PC-9 (cell line): Measurements from ENCODE around the gene TSPAN18. TPM values are rescaled to one million over a fixed set of nuclear protein-coding genes. Genes with fewer than 3 reads are reported as not detected.

Experiments used
- BruUV-seq: library from RNA; stranded (reverse); fragments of 400-500 nt; replicated peaks from 2 replicates; lab custom pipeline; 2021; lab: Mats Ljungman, UMichigan
- CTCF ChIA-PET: fragments of 300-600 bp; sonication (Branson Sonifier 250); formaldehyde crosslinking; loops from one replicate; lab custom pipeline; 2022; ENCODE audit warnings: antibody characterized with exemption; lab: Charles Lee
- POLR2A ChIA-PET: fragments of 300-600 bp; sonication (Branson Sonifier 250); formaldehyde crosslinking; loops from one replicate; lab custom pipeline; 2022; ENCODE audit warnings: antibody characterized with exemption; ENCODE audit not compliant: unreplicated experiment; lab: Charles Lee
- DNase-seq, 2 experiments: peaks; one replicate each; pipeline versions ENCODE4 v3.0.0 to v3.0.0-alpha.2; 2015 to 2022; ENCODE audit warnings: mixed read lengths in 1 of 2
- H2AFZ ChIP-seq: fragments of 200-600 bp; sonication (generic); 2 replicates; pipeline ENCODE4 v1.8.1; 2017; ENCODE audit warnings: antibody characterized with exemption
- H3F3A ChIP-seq: fragments of 200-600 bp; sonication (generic); 2 replicates; pipeline ENCODE4 v1.8.1; 2017; ENCODE audit warnings: antibody characterized with exemption, mild to moderate bottlenecking, low read depth; ENCODE audit not compliant: insufficient read depth
- H3K27ac ChIP-seq: fragments of 200-600 bp; sonication (generic); 2 replicates; pipeline ENCODE4 v1.6.1; 2016; ENCODE audit warnings: mixed run types
- H3K27me3 ChIP-seq: fragments of 200-600 bp; sonication (generic); 2 replicates; pipeline ENCODE4 v1.6.1; 2016; ENCODE audit warnings: low read depth, mixed run types; ENCODE audit not compliant: insufficient read depth
- H3K36me3 ChIP-seq: fragments of 200-600 bp; sonication (generic); 2 replicates; pipeline ENCODE4 v1.6.1; 2016; ENCODE audit warnings: low read depth, mixed run types
- H3K4me1 ChIP-seq: fragments of 200-600 bp; sonication (generic); replicated peaks from 2 replicates; pipeline ENCODE4 v1.6.1; 2016; ENCODE audit warnings: mixed run types; ENCODE audit not compliant: insufficient read depth
- H3K4me2 ChIP-seq: fragments of 200-600 bp; sonication (generic); 2 replicates; pipeline ENCODE4 v1.6.1; 2017; ENCODE audit warnings: mixed run types
- H3K4me3 ChIP-seq: fragments of 200-600 bp; sonication (generic); 2 replicates; pipeline ENCODE4 v1.6.1; 2016; ENCODE audit warnings: mixed run types
- H3K79me2 ChIP-seq: fragments of 200-600 bp; sonication (generic); 2 replicates; pipeline ENCODE4 v1.6.1; 2017; ENCODE audit warnings: low read depth, mixed run types
- H3K9me2 ChIP-seq: fragments of 200-600 bp; sonication (generic); 2 replicates; pipeline ENCODE4 v1.8.1; 2017; ENCODE audit warnings: mild to moderate bottlenecking; ENCODE audit not compliant: insufficient read depth
- H3K9me3 ChIP-seq: fragments of 200-600 bp; sonication (generic); 2 replicates; pipeline ENCODE4 v1.8.1; 2016; ENCODE audit warnings: low read depth; ENCODE audit not compliant: insufficient read depth
- H4K20me1 ChIP-seq: fragments of 200-600 bp; sonication (generic); 2 replicates; pipeline ENCODE4 v1.8.1; 2017; ENCODE audit not compliant: insufficient read depth
- CTCF ChIP-seq: fragments of 200-600 bp; sonication (generic); conservative IDR thresholded peaks from 2 replicates; pipeline ENCODE4 v1.6.1; 2017; ENCODE audit warnings: mixed run types, antibody characterized with exemption, mild to moderate bottlenecking, moderate library complexity
- EZH2 ChIP-seq: fragments of 200-600 bp; sonication (generic); IDR thresholded peaks from 2 replicates; pipeline ENCODE4 v1.8.0; 2017; ENCODE audit warnings: antibody characterized with exemption, low read depth
- intact Hi-C: fragments of 100-400 bp; cut with micrococcal nuclease; formaldehyde crosslinking; loops from one replicate; pipeline ENCODE4 v1.10.0; 2022; ENCODE audit not compliant: unreplicated experiment
- total RNA-seq: library from RNA; stranded (reverse); gene quantifications from 2 replicates; pipeline ENCODE4 v1.2.3, GENCODE V29; 2021

The TSPAN18 gene
- total RNA-seq, 1 experiment from 2014 or later, result not detected

- no peaks in the 10 kb centered on the region for H4K20me1 ChIP-seq
- peak overlapping the region; percentile 3; the same call in 1 of the 2 replicates for H3K4me2 ChIP-seq
- peaks cover 5% of the 10 kb centered on the region; the same call in 1 of the 2 replicates for H3K4me1 ChIP-seq
- H3F3A ChIP-seq, result 0 out of 2 replicates have a peak, but pooled peaks cover 7% of the 10 kb centered on the region
- no TSS peak for BruUV-seq
- no peak overlapping the region for H3K27ac ChIP-seq
- intact Hi-C loops, result no loop called here
- no peaks in the 10 kb centered on the region for H3K9me3 ChIP-seq
- H2AFZ ChIP-seq, result no peak overlapping the region
- H3K27me3 ChIP-seq, result no peaks in the 10 kb centered on the region
- H3K79me2 ChIP-seq, result no peaks in the 10 kb centered on the region
- H3K36me3 ChIP-seq, result no peaks in the 10 kb centered on the region
- peak; percentile 13 to 62 for DNase-seq
- ChIA-PET POLR2A (no interaction called here), CTCF (no interaction called here)
- TF ChIP-seq EZH2, result no peak
- no peak for TF ChIP-seq CTCF
- no peak overlapping the region for H3K4me3 ChIP-seq
- H3K9me2 ChIP-seq, result no peaks in the 10 kb centered on the region
These were observed 17.5 kb upstream of the TSPAN18 start for GRCh38 chr11:44709281-44709562.

- Histone ChIP-seq H3K79me2 (no peaks in the 10 kb centered on the region), H3K9me2 (no peaks in the 10 kb centered on the region), H3K27ac (no peak overlapping the region), H4K20me1 (no peaks in the 10 kb centered on the region), H3K36me3 (no peaks in the 10 kb centered on the region), H3F3A (0 out of 2 replicates have a peak, but pooled peaks cover 7% of the 10 kb centered on the region), H2AFZ (no peak overlapping the region), H3K4me2 (no peak overlapping the region), H3K4me1 (peaks cover 5% of the 10 kb centered on the region; the same call in 1 of the 2 replicates), H3K9me3 (no peaks in the 10 kb centered on the region), H3K27me3 (no peaks in the 10 kb centered on the region), H3K4me3 (no peak overlapping the region)
- CTCF ChIA-PET, result no interaction called here
- intact Hi-C loops, result no loop called here
- no peak for TF ChIP-seq CTCF
- no peak for TF ChIP-seq EZH2
- no TSS peak for BruUV-seq
- POLR2A ChIA-PET, result no interaction called here
- no peak for DNase-seq
These were observed 16.8 kb upstream of the TSPAN18 start for GRCh38 chr11:44709966-44710365.

- CTCF ChIA-PET, result no interaction called here
- no TSS peak for BruUV-seq
- intact Hi-C loops, result no loop called here
- Histone ChIP-seq H3K9me2 (no peaks in the 10 kb centered on the region), H3F3A (0 out of 2 replicates have a peak, but pooled peaks cover 7% of the 10 kb centered on the region), H3K27me3 (no peaks in the 10 kb centered on the region), H3K79me2 (no peaks in the 10 kb centered on the region), H4K20me1 (no peaks in the 10 kb centered on the region), H3K4me1 (peaks cover 5% of the 10 kb centered on the region; the same call in 1 of the 2 replicates), H3K4me3 (no peak overlapping the region), H3K36me3 (no peaks in the 10 kb centered on the region), H3K9me3 (no peaks in the 10 kb centered on the region), H3K4me2 (no peak overlapping the region), H2AFZ (no peak overlapping the region), H3K27ac (no peak overlapping the region)
- TF ChIP-seq CTCF (no peak), EZH2 (no peak)
- POLR2A ChIA-PET, result no interaction called here
- DNase-seq, result no peak
These were observed 15.5 kb upstream of the TSPAN18 start for GRCh38 chr11:44711113-44711786.
